Measurements from ENCODE around the gene HAS3.

GRCh38 chr16:69093974-69094373 lies 11.5 kb upstream of the HAS3 start:
- no peak for TF ChIP-seq CTCF (IDR thresholded peaks at IDR 0.05)
- no peak for TF ChIP-seq POLR2A (IDR thresholded peaks at IDR 0.05)
- no peak for TF ChIP-seq EP300 (IDR thresholded peaks at IDR 0.05)
- TF ChIP-seq POLR2AphosphoS5 (IDR thresholded peaks at IDR 0.05) = no peak

All from stomach (tissue), 4 donors.